CD4-positive, alpha-beta T cell treated with Interleukin-15 for 1 hour (primary cell): ENCODE results near the gene RICTOR.

Experiments used
- DNase-seq: peaks from one replicate; pipeline ENCODE4 v3.0.0-alpha.2; 2020

The RICTOR gene

GRCh38 chr5:39074017-39074814 is at the start of gene RICTOR:
RICTOR (minus strand) TSS chr5:39074399; CDS start chr5:39074377, 22 bp downstream.
- peak; percentile 88 for DNase-seq

- DNase-seq: no peak
Measured at GRCh38 chr5:39121922-39122321, 47.7 kb upstream of the RICTOR start.

GRCh38 chr5:39121315-39121714 is 47.1 kb upstream of the RICTOR start:
- no peak for DNase-seq

- DNase-seq: no peak
Measured at GRCh38 chr5:39120052-39120420, 45.8 kb upstream of the RICTOR start.

- DNase-seq: no peak
Measured at GRCh38 chr5:39119404-39120051, 45.3 kb upstream of the RICTOR start.

GRCh38 chr5:39118638-39119037 is 44.4 kb upstream of the RICTOR start:
- no peak for DNase-seq

- DNase-seq: no peak
Measured at GRCh38 chr5:39117401-39117800, 43.2 kb upstream of the RICTOR start.

GRCh38 chr5:39116344-39117170 is 42.4 kb upstream of the RICTOR start:
- no peak for DNase-seq

- no peak for DNase-seq
Measured at GRCh38 chr5:39115644-39116343, 41.6 kb upstream of the RICTOR start.

- no peak for DNase-seq
Measured at GRCh38 chr5:39114155-39114554, 40.0 kb upstream of the RICTOR start.

GRCh38 chr5:39113354-39113953 is 39.3 kb upstream of the RICTOR start:
- DNase-seq: no peak

GRCh38 chr5:39109606-39110005 is 35.4 kb upstream of the RICTOR start:
- DNase-seq: no peak

GRCh38 chr5:39108987-39109386 is 34.8 kb upstream of the RICTOR start:
- DNase-seq: no peak

- DNase-seq: no peak
Measured at GRCh38 chr5:39107350-39107749, 33.2 kb upstream of the RICTOR start.

- no peak for DNase-seq
Measured at GRCh38 chr5:39106322-39106721, 32.1 kb upstream of the RICTOR start.

- DNase-seq: no peak
Measured at GRCh38 chr5:39104221-39104620, 30.0 kb upstream of the RICTOR start.

- no peak for DNase-seq
Measured at GRCh38 chr5:39102684-39103155, 28.5 kb upstream of the RICTOR start.

GRCh38 chr5:39100851-39101396 is 26.7 kb upstream of the RICTOR start:
- no peak for DNase-seq

- no peak for DNase-seq
Measured at GRCh38 chr5:39100301-39100850, 26.2 kb upstream of the RICTOR start.

GRCh38 chr5:39099831-39100230 is 25.6 kb upstream of the RICTOR start:
- DNase-seq: no peak

- DNase-seq: no peak
Measured at GRCh38 chr5:39093352-39093751, 19.2 kb upstream of the RICTOR start.
